ENCODE data around the gene GALNT5.
"Not testable (repeated sequence)": the region's sequence is repeated elsewhere in the genome, so short reads cannot be mapped to it uniquely, and the experiment has no call there.

Gene GALNT5

GRCh38 chr2:157250836-157251235, 6.7 kb upstream of the GALNT5 start:
- in situ Hi-C loops (cut with MboI; ENCODE audit: low sequenced_read_pairs) = no loop called here

GRCh38 chr2:157251932-157252331, 5.6 kb upstream of the GALNT5 start:
- in situ Hi-C loops (cut with MboI; ENCODE audit: low sequenced_read_pairs) = no loop called here

- in situ Hi-C loops (cut with MboI; ENCODE audit: low sequenced_read_pairs) = no loop called here
Observed at GRCh38 chr2:157252529-157252928, 5.0 kb upstream of the GALNT5 start.

GRCh38 chr2:157254041-157254440, 3.5 kb upstream of the GALNT5 start:
- in situ Hi-C loops (cut with MboI; ENCODE audit: low sequenced_read_pairs) = no loop called here

DNA sequence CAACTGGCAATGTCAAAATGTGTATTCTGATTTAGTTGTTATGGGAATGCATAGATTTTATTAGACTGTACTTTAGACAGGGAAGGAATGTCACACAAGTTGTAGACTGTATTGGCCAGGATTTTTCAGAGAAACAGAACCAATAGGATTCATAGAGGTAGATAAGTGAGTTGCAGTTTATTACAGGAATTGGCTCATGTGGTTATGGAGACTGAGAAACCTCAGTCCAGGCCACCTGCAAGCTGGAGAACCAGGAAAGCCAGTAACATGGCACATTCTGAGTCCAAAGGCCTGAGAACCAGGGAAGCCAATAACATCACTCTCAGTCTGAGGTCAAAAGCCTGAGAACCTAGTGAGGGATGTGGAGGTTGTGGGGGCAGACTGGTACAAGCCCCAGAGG, 1.8 kb upstream of the GALNT5 start:
- in situ Hi-C loops (cut with MboI; ENCODE audit: low sequenced_read_pairs) = no loop called here

DNA sequence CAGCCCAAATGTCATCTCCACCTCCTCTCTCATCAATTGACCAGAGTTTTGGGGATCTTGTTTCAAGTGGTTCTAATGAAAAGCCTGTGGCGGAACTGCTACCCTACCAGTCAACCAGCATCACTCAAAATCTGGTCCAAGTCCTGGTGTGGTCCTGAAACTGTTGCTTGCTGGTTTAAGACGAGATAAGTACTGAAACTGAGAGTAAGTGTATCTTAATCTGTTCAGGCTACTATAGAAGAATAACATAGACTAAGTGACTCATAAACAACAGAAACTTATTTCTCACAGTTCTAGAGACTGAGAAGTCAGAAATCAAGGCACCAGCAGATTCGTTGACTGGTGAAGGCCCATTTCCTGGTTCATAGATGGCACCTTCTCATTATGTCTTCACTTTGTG, 879 bp upstream of the GALNT5 start:
- in situ Hi-C loops (cut with MboI; ENCODE audit: low sequenced_read_pairs) = no loop called here

DNA sequence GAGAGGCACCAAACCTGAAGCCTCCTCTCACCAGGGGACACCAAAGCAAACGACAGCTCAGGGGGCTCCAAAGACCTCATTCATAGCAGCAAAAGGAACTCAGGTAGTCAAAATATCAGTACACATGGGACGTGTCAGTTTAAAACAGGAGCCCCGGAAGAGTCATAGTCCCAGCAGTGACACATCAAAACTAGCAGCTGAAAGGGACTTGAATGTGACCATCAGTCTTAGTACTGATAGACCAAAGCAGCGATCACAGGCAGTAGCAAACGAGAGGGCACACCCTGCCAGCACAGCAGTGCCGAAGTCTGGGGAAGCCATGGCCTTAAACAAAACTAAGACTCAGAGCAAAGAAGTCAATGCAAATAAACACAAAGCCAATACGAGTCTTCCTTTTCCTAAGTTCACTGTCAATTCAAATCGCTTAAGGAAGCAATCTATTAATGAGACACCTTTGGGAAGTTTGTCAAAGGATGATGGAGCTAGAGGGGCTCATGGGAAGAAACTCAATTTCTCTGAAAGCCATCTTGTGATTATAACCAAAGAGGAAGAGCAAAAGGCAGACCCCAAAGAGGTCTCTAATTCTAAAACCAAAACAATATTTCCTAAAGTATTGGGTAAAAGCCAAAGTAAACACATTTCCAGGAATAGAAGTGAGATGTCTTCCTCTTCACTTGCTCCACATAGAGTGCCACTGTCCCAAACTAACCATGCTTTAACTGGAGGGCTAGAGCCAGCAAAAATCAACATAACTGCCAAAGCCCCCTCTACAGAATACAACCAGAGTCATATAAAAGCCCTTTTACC, 1.2 kb downstream of the GALNT5 start:
- in situ Hi-C loops (cut with MboI; ENCODE audit: low sequenced_read_pairs) = no loop called here

GRCh38 chr2:157259386-157259785, 1.9 kb downstream of the GALNT5 start:
- in situ Hi-C loops (cut with MboI; ENCODE audit: low sequenced_read_pairs) = no loop called here

DNA sequence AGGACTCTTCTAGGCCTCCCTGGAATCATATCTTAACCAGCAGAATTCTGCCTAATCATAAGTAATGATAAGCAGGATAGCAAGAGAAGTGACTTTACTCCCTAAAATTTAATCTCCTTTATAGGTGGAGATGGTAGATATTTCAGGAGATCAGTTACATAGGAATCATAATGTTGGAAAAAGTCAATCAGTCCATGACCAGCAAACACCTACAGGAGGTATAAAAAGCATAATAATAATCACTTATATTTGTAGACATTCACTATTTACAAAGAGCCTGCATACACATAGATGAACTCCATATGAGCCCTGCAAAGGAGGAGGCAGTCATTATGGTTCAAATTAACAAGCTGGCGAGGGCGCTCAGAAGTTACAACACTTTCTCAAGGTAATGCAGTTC, 2.5 kb downstream of the GALNT5 start:
- in situ Hi-C loops (cut with MboI; ENCODE audit: low sequenced_read_pairs) = no loop called here

- in situ Hi-C loops (cut with MboI; ENCODE audit: low sequenced_read_pairs) = no loop called here
Observed at GRCh38 chr2:157260533-157261198, 3.2 kb downstream of the GALNT5 start.

GRCh38 chr2:157261199-157261782, 3.8 kb downstream of the GALNT5 start:
- in situ Hi-C loops (cut with MboI; ENCODE audit: low sequenced_read_pairs) = no loop called here

DNA sequence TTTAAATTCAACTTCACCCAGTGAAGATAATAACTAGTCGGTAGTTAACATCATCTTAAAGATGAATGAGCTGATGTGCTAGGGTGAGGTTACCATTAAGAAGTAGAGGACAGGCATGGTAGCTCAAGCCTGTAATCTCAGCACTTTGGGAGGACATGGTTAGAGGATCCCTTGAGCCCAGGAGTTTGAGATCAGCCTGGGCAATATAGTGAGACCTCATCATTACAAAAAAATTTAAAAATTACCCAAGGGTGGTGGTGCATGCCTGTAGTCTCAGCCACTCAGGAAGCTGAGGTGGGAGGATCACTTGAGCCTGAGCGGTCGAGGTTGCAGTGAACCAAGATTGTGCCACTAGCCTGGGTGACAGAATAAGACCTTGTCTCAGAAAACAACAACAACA, 4.7 kb downstream of the GALNT5 start:
- in situ Hi-C loops (cut with MboI; ENCODE audit: low sequenced_read_pairs) = no loop called here

DNA sequence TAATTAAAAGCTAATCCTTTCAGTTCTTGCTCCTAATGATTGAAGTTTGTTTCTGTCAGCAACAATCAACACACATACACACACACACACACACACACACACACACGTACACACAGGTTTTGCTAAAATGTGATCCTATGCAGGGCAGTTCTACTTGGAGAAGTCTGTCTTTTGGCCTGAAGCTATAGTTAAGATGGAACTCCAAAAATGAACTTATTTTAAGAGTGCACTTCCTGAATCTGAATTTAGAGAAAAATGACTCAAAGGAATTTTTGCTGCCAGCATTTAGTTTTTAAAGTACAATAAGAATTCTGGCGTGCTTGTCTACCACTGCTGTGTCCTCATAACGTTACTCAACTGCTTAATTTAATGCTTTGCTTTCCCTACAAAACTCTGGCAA, 6.6 kb downstream of the GALNT5 start:
- in situ Hi-C loops (cut with MboI; ENCODE audit: low sequenced_read_pairs) = no loop called here

DNA sequence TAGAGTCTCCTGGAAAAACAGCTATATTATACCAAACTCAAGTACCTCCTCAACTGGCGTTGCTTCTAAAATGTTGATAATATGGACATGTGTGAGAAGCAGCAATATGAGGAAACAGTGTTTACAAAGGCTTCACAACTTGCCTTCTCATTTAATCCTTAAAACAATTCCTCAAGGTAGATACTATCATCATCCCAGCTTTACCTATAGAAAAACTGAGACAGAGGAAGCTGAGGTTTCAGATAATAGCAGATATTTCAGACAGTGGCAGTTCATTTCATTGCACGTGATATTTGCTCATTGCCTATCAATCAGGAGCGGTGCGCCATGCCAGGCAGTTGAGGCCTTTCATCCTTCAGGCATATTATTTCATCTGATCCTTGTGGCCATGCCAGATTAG, 8.3 kb downstream of the GALNT5 start:
- in situ Hi-C loops (cut with MboI; ENCODE audit: low sequenced_read_pairs) = no loop called here

DNA sequence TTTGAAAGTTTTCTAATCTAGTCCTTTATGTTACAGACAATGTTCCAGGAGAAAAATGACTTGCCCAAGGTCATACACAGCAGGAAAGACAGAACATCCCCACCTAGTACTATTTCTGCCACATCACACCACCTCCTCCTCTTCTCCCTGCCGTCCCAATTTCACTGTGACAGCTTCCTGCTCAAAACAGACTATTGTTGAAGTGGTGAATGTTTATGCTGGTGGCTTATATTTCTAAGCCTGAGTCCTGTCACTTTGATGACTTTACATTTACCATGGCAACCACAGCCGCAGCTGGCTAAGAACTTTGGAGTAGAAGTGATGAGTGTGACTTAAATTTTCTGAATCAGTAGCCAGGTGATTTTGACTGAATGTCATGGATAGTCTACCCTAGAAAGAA, 10.0 kb downstream of the GALNT5 start:
- in situ Hi-C loops (cut with MboI; ENCODE audit: low sequenced_read_pairs) = no loop called here

DNA sequence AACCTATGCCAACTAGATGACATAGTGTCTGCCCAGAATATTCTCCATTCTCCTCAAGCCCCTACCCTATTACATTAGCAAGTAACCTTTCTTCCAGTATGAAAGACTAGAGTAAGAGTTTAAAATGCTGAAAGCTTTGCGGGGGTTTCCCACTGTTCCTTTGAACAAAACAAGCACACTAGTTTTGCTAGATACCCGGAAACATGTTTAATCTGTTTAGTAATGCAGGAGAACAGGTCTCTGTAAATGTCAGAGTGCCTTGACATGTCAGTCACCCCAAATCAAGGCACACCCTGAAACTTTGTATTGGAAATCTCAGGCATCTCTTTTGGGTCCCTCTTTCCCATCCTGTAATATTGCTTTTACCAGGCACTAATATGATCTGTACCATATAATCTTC, 11.6 kb downstream of the GALNT5 start:
- in situ Hi-C loops (cut with MboI; ENCODE audit: low sequenced_read_pairs) = no loop called here

DNA sequence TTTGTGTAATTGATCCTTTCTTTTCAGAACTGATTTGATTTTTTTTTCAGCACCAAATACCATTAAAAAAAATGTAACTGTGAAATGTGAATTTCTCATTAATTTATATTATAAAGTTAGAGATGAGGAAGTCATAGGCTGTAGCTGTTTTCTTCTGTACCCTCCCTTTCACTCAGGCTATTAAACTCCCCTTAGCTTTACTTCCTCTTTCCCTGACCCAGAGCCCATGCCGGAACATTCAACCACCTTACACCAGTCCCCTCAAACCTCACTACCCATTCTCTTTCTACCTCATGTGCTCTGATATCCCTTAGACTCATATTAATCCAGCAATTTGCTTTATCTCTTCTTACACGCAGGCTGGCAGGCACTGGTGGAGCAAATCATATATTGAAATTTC, 12.4 kb downstream of the GALNT5 start:
- in situ Hi-C loops (cut with MboI; ENCODE audit: low sequenced_read_pairs) = no loop called here

DNA sequence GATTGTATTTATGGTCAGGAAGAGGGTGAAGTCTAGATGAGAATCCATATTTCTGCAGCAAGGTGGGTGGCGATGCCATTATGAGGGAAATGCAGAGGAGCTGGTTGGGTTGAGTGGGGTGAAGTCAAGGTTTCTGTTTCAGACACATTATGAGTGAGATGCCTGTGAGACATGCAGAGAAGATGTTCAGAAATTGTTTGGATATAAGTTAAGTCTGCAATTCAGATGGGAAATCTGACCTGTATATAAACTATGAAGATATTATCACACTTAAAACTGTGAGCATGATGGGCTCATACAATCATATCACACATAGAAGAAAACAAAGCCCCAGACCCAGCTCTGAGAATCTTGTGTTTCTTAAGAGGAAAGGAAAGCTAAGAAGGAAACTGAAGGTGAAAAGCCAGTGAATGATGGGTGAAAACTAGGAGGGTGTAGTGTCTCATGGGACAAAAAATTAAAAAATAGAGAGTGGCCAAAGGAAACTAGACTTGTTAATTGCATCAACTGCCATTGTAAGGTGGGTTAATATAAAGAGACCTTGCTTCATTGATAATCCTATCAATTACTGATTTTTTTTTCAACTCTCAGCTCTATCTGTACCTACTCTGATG, 14.2 kb downstream of the GALNT5 start:
- in situ Hi-C loops (cut with MboI; ENCODE audit: low sequenced_read_pairs) = no loop called here

DNA sequence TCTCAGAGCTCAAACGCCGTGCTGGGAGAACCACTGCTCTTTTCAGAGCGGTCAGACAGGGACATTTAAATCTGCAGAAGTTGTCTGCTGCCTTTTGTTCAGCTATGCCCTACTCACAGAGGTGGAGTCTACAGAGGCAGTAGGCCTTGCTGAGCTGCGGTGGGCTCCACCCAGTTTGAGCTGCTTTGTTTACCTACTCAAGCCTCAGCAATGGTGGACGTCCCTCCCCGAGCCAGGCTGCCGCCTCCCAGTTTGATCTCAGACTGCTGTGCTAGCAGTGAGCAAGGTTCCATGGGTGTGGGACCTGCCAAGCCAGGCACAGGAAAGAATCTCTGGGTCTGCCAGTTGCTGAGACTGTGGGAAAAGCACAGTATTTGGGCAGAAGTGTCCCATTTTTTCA, 21.8 kb downstream of the GALNT5 start:
- in situ Hi-C loops (cut with MboI; ENCODE audit: low sequenced_read_pairs) = not testable (repeated sequence)

GRCh38 chr2:157281316-157281715, 23.8 kb downstream of the GALNT5 start:
- in situ Hi-C loops (cut with MboI; ENCODE audit: low sequenced_read_pairs) = no loop called here

DNA sequence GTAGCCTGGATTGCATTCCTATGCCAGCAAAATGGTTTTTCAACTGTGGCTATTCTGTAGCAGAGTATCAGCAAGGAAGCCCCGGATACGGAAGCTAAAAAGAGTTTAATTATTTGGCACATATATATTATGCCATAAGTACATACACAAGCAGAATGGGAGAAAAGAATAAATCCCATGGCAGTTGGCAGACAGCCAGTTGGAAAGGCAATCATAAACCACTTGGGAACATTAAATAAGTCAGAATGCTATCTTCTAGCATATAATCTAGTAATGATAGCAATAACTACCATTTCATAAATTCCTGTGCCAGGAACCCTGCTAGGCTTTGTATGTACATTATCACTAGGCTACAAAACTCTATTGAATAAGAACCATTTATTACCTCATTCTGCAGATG, 26.0 kb downstream of the GALNT5 start:
- in situ Hi-C loops (cut with MboI; ENCODE audit: low sequenced_read_pairs) = no loop called here

GRCh38 chr2:157287160-157287559, 29.7 kb downstream of the GALNT5 start:
- in situ Hi-C loops (cut with MboI; ENCODE audit: low sequenced_read_pairs) = no loop called here
